Measurements from ENCODE around the gene ECE1. TPM values are rescaled to one million over a fixed set of nuclear protein-coding genes. Genes with fewer than 3 reads are reported as not detected.

The ECE1 gene
- total and polyA plus RNA-seq, 2 of the 13 experiments (the other 11 are each of a cell fraction or from before 2014, with no cell fraction given), result 13.5 to 21.2 TPM

DNA sequence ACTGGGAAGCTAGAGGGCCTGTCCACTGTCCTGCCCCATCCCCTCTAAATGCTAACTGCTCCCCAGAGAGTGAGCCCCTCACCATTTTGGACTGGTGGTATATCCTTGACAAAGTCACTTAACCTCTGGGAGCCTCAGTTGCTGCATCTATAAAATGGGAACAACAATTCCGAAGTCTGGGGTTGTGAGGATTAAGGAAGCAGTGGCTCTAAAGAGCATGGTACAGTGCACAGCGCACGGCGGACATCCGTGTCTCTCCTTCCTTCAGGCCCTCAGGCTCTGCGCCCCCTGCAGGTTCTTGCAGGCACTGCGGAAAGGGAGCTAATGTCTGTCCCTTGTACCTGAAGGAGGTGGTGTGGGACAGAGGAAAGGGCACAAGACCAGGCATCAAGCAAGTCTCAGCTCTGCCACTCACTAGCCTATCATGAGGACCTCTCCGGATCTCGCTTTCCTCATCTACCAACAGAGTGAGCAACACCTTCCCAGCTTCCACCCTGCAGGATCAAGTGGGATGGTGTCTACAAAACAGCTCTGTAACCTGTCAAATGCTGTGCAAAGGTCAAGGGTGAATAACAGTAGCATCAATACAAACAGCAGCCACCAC lies 20.1 kb downstream of the ECE1 start (continued):
- TF ChIP-seq, protein P1, sequence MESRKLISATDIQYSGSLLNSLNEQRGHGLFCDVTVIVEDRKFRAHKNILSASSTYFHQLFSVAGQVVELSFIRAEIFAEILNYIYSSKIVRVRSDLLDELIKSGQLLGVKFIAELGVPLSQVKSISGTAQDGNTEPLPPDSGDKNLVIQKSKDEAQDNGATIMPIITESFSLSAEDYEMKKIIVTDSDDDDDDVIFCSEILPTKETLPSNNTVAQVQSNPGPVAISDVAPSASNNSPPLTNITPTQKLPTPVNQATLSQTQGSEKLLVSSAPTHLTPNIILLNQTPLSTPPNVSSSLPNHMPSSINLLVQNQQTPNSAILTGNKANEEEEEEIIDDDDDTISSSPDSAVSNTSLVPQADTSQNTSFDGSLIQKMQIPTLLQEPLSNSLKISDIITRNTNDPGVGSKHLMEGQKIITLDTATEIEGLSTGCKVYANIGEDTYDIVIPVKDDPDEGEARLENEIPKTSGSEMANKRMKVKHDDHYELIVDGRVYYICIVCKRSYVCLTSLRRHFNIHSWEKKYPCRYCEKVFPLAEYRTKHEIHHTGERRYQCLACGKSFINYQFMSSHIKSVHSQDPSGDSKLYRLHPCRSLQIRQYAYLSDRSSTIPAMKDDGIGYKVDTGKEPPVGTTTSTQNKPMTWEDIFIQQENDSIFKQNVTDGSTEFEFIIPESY (CRISPR knock-in tag; IDR thresholded peaks at IDR 0.05), result peak; percentile 94
- TF ChIP-seq SMC3 (IDR thresholded peaks at IDR 0.05; ENCODE audit: low read length) (peak; percentile 40), ZNF878 (CRISPR knock-in tag; IDR thresholded peaks at IDR 0.05) (0 out of 2 replicates have a peak, but pooled peaks have one; percentile 34), ZMYM2 (CRISPR knock-in tag; IDR thresholded peaks at IDR 0.05) (peak; percentile 86; the same call in 1 of the 2 replicates), REXO4 (CRISPR knock-in tag; IDR thresholded peaks at IDR 0.05; ENCODE audit: borderline replicate concordance) (no peak), ZNF432 (CRISPR knock-in tag; IDR thresholded peaks at IDR 0.05; ENCODE audit: borderline replicate concordance) (no peak), RARA (CRISPR knock-in tag; IDR thresholded peaks at IDR 0.05) (peak; percentile 10; the same call in 1 of the 2 replicates), ZNF746 (CRISPR knock-in tag; IDR thresholded peaks at IDR 0.05) (0 out of 2 replicates have a peak, but pooled peaks have one; percentile 15), BRD4 (CRISPR knock-in tag; IDR thresholded peaks at IDR 0.05) (no peak), ZBTB7A (CRISPR knock-in tag; IDR thresholded peaks at IDR 0.05) (0 out of 2 replicates have a peak, but pooled peaks have one; percentile 17), ZNF274 (CRISPR knock-in tag; IDR thresholded peaks at IDR 0.05) (no peak)
- TF ChIP-seq, protein P2, sequence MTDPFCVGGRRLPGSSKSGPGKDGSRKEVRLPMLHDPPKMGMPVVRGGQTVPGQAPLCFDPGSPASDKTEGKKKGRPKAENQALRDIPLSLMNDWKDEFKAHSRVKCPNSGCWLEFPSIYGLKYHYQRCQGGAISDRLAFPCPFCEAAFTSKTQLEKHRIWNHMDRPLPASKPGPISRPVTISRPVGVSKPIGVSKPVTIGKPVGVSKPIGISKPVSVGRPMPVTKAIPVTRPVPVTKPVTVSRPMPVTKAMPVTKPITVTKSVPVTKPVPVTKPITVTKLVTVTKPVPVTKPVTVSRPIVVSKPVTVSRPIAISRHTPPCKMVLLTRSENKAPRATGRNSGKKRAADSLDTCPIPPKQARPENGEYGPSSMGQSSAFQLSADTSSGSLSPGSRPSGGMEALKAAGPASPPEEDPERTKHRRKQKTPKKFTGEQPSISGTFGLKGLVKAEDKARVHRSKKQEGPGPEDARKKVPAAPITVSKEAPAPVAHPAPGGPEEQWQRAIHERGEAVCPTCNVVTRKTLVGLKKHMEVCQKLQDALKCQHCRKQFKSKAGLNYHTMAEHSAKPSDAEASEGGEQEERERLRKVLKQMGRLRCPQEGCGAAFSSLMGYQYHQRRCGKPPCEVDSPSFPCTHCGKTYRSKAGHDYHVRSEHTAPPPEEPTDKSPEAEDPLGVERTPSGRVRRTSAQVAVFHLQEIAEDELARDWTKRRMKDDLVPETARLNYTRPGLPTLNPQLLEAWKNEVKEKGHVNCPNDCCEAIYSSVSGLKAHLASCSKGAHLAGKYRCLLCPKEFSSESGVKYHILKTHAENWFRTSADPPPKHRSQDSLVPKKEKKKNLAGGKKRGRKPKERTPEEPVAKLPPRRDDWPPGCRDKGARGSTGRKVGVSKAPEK (CRISPR knock-in tag; IDR thresholded peaks at IDR 0.05; ENCODE audit: borderline replicate concordance), result 0 out of 2 replicates have a peak, but pooled peaks have one; percentile 35
- TF ChIP-seq, protein P3, sequence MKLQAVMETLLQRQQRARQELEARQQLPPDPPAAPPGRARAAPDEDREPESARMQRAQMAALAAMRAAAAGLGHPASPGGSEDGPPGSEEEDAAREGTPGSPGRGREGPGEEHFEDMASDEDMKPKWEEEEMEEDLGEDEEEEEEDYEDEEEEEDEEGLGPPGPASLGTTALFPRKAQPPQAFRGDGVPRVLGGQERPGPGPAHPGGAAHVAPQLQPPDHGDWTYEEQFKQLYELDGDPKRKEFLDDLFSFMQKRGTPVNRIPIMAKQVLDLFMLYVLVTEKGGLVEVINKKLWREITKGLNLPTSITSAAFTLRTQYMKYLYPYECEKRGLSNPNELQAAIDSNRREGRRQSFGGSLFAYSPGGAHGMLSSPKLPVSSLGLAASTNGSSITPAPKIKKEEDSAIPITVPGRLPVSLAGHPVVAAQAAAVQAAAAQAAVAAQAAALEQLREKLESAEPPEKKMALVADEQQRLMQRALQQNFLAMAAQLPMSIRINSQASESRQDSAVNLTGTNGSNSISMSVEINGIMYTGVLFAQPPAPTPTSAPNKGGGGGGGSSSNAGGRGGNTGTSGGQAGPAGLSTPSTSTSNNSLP (IDR thresholded peaks at IDR 0.05; ENCODE audit: low read depth, low read length), result no peak
- TF ChIP-seq, protein P4, sequence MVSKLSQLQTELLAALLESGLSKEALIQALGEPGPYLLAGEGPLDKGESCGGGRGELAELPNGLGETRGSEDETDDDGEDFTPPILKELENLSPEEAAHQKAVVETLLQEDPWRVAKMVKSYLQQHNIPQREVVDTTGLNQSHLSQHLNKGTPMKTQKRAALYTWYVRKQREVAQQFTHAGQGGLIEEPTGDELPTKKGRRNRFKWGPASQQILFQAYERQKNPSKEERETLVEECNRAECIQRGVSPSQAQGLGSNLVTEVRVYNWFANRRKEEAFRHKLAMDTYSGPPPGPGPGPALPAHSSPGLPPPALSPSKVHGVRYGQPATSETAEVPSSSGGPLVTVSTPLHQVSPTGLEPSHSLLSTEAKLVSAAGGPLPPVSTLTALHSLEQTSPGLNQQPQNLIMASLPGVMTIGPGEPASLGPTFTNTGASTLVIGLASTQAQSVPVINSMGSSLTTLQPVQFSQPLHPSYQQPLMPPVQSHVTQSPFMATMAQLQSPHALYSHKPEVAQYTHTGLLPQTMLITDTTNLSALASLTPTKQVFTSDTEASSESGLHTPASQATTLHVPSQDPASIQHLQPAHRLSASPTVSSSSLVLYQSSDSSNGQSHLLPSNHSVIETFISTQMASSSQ (IDR thresholded peaks at IDR 0.05; ENCODE audit: low read depth), result no peak
- TF ChIP-seq, protein P4 (CRISPR knock-in tag; IDR thresholded peaks at IDR 0.05; ENCODE audit: borderline replicate concordance), result no peak
- TF ChIP-seq, protein P5, sequence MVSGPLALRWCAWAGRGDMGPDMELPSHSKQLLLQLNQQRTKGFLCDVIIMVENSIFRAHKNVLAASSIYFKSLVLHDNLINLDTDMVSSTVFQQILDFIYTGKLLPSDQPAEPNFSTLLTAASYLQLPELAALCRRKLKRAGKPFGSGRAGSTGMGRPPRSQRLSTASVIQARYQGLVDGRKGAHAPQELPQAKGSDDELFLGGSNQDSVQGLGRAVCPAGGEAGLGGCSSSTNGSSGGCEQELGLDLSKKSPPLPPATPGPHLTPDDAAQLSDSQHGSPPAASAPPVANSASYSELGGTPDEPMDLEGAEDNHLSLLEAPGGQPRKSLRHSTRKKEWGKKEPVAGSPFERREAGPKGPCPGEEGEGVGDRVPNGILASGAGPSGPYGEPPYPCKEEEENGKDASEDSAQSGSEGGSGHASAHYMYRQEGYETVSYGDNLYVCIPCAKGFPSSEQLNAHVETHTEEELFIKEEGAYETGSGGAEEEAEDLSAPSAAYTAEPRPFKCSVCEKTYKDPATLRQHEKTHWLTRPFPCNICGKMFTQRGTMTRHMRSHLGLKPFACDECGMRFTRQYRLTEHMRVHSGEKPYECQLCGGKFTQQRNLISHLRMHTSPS (CRISPR knock-in tag; IDR thresholded peaks at IDR 0.05; ENCODE audit: low read depth), result no peak

Measured in HepG2 (cell line).